Activated naive CD8-positive, alpha-beta T cell treated with anti-CD3 and anti-CD28 coated beads for 36 hours (primary cell): Measurements from ENCODE around the gene UBE2S. TPM values are rescaled to one million over a fixed set of nuclear protein-coding genes. Genes with fewer than 3 reads are reported as not detected.

Experiments
- DNase-seq: peaks from one replicate; pipeline ENCODE4 v3.0.0; 2021
- H3K27ac Mint-ChIP-seq: one replicate; pipeline ENCODE4 v1.8.0; 2022; ENCODE audit warnings: mild to moderate bottlenecking, moderate library complexity, mixed read lengths
- H3K27me3 Mint-ChIP-seq: one replicate; pipeline ENCODE4 v1.8.0; 2022; ENCODE audit warnings: mild to moderate bottlenecking, mixed read lengths
- H3K36me3 Mint-ChIP-seq: one replicate; pipeline ENCODE4 v1.8.0; 2021; ENCODE audit warnings: mild to moderate bottlenecking, mixed read lengths
- H3K4me1 Mint-ChIP-seq: one replicate; pipeline ENCODE4 v1.8.0; 2021; ENCODE audit warnings: mixed read lengths
- H3K4me3 Mint-ChIP-seq: one replicate; pipeline ENCODE4 v1.8.0; 2022; ENCODE audit warnings: mild to moderate bottlenecking, moderate library complexity, mixed read lengths
- H3K9me3 Mint-ChIP-seq: one replicate; pipeline ENCODE4 v1.8.0; 2022; ENCODE audit warnings: mixed read lengths
- total RNA-seq, 2 experiments: library from RNA; stranded (reverse); gene quantifications; one replicate each; pipeline ENCODE4 v1.2.3, GENCODE V29; 2021

Gene UBE2S
- total RNA-seq, 2 experiments from 2014 or later = 323 to 325 TPM

- Mint-ChIP-seq H3K9me3 (no peaks in the 10 kb centered on the region), H3K36me3 (no peaks in the 10 kb centered on the region), H3K27ac (no peak within 1 kb of the TSS), H3K27me3 (peaks cover 62% of the 10 kb centered on the region), H3K4me3 (peak within 1 kb of the TSS; percentile 70), H3K4me1 (peaks cover 13% of the 10 kb centered on the region)
- DNase-seq = no peak
These were observed 52.8 kb downstream of the UBE2S start, which contains the start of gene COX6B2 for GRCh38 chr19:55354698-55355212. Gene COX6B2 (minus strand): TSS chr19:55354719. CDS start chr19:55354521, 198 bp downstream.

- peak overlapping the region; percentile 70 for H3K4me3 Mint-ChIP-seq
- H3K9me3 Mint-ChIP-seq = no peaks in the 10 kb centered on the region
- H3K4me1 Mint-ChIP-seq = peaks cover 13% of the 10 kb centered on the region
- H3K27me3 Mint-ChIP-seq = peaks cover 62% of the 10 kb centered on the region
- H3K36me3 Mint-ChIP-seq = no peaks in the 10 kb centered on the region
- no peak overlapping the region for H3K27ac Mint-ChIP-seq
- DNase-seq = peak; percentile 64
These were observed 53.5 kb downstream of the UBE2S start for GRCh38 chr19:55353803-55354697.

GRCh38 chr19:55353356-55353802 lies 54.2 kb downstream of the UBE2S start:
- no peak overlapping the region for H3K27ac Mint-ChIP-seq
- peaks cover 62% of the 10 kb centered on the region for H3K27me3 Mint-ChIP-seq
- peak overlapping the region; percentile 70 for H3K4me3 Mint-ChIP-seq
- no peak for DNase-seq
- no peaks in the 10 kb centered on the region for H3K9me3 Mint-ChIP-seq
- peaks cover 13% of the 10 kb centered on the region for H3K4me1 Mint-ChIP-seq
- H3K36me3 Mint-ChIP-seq = no peaks in the 10 kb centered on the region

DNA sequence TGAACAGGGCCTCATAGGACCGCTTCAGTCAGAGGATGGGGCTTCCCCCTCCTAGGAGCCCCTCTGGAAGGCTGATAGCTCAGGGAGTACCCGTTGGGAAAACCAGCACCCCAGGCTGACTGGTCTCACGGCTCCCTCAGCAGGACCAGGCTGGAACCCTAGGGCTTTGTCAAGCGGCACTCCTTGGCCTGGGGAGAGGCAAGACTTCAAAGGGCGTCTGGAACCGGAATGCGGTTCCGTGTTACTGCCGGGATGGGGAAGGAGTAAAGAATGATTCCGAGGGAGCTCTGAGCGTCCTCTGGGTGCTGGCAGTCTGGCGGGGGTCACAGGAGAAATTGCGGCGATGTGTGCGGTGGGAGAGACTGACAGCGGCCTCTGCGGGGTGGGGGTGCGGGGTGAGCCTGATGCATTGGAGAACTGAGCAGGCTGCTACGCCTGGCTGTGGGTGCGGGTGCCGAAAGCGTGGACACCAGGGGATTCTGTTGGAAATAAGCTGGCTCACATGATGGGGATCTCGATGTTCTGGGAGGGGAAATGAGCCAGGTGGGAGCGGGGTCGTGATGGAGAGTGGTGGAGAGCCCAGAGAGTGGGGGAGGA lies 54.9 kb downstream of the UBE2S start:
- Mint-ChIP-seq H3K36me3 (no peaks in the 10 kb centered on the region), H3K27ac (no peak overlapping the region), H3K4me3 (peak overlapping the region; percentile 70), H3K27me3 (peaks cover 62% of the 10 kb centered on the region), H3K9me3 (no peaks in the 10 kb centered on the region), H3K4me1 (peaks cover 13% of the 10 kb centered on the region)
- no peak for DNase-seq

GRCh38 chr19:55352040-55352439 lies 55.5 kb downstream of the UBE2S start:
- Mint-ChIP-seq H3K27me3 (peaks cover 57% of the 10 kb centered on the region), H3K4me1 (peaks cover 13% of the 10 kb centered on the region), H3K36me3 (no peaks in the 10 kb centered on the region), H3K4me3 (no peak overlapping the region), H3K27ac (no peak overlapping the region), H3K9me3 (no peaks in the 10 kb centered on the region)
- DNase-seq = no peak

GRCh38 chr19:55350620-55351315 lies 56.8 kb downstream of the UBE2S start:
- no peak for DNase-seq
- H3K27ac Mint-ChIP-seq = no peak overlapping the region
- no peaks in the 10 kb centered on the region for H3K9me3 Mint-ChIP-seq
- peaks cover 13% of the 10 kb centered on the region for H3K4me1 Mint-ChIP-seq
- no peaks in the 10 kb centered on the region for H3K36me3 Mint-ChIP-seq
- peaks cover 45% of the 10 kb centered on the region for H3K27me3 Mint-ChIP-seq
- no peak overlapping the region for H3K4me3 Mint-ChIP-seq

Other genes starting within 250 kb of the UBE2S start
- not detected for gene DNAAF3, start 241.2 kb downstream of the UBE2S start, total RNA-seq
- gene SYT5, start 227.5 kb downstream of the UBE2S start, total RNA-seq = not detected
- not detected for gene PTPRH, start 198.3 kb downstream of the UBE2S start, total RNA-seq
- 1 to 10 TPM; 7.3 to 7.9 TPM for gene TMEM86B, start 179.0 kb downstream of the UBE2S start, total RNA-seq
- gene PPP6R1, start 148.8 kb downstream of the UBE2S start, total RNA-seq = 100 to 1,000 TPM; 226 to 227 TPM
- 10 to 100 TPM; 68.0 to 69.7 TPM for gene HSPBP1, start 127.7 kb downstream of the UBE2S start, total RNA-seq
- gene BRSK1, start 123.8 kb downstream of the UBE2S start, total RNA-seq = 1 to 10 TPM; 5.6 to 6.4 TPM
- not detected for gene TMEM150B, start 82.4 kb downstream of the UBE2S start, total RNA-seq
- gene KMT5C, start 67.9 kb downstream of the UBE2S start, total RNA-seq = 10 to 100 TPM; 14.9 to 15.4 TPM
- not detected for gene COX6B2, start 53.1 kb downstream of the UBE2S start, total RNA-seq
- not detected for gene GARIN5B, start 44.5 kb downstream of the UBE2S start, total RNA-seq
- not detected for gene IL11, start 37.3 kb downstream of the UBE2S start, total RNA-seq
- not detected for gene TMEM190, start 31.0 kb downstream of the UBE2S start, total RNA-seq
- gene TMEM238, start 23.5 kb downstream of the UBE2S start, total RNA-seq = 10 to 100 TPM; 10.1 to 10.8 TPM
- 1,000 to 10,000 TPM; 2,585 to 2,613 TPM for gene RPL28, start 21.9 kb downstream of the UBE2S start, total RNA-seq
- gene SHISA7, start 35.5 kb upstream of the UBE2S start, total RNA-seq = not detected
- gene ISOC2, start 53.9 kb upstream of the UBE2S start, total RNA-seq = 10 to 100 TPM; 35.7 to 37.5 TPM
- gene C19orf85, start 57.0 kb upstream of the UBE2S start, total RNA-seq = not detected
- gene ZNF628, start 68.8 kb upstream of the UBE2S start, total RNA-seq = 10 to 100 TPM in 1 of 2 experiments, 1 to 10 TPM in 1; 8.8 to 10.3 TPM
- 10 to 100 TPM; 24.8 to 24.9 TPM for gene NAT14, start 77.4 kb upstream of the UBE2S start, total RNA-seq
- 1 to 10 TPM in 1 of 2 experiments, under 1 TPM in 1; 0.46 to 1.4 TPM for gene SSC5D, start 80.6 kb upstream of the UBE2S start, total RNA-seq
- gene SBK2, start 129.3 kb upstream of the UBE2S start, total RNA-seq = not detected
- not detected for gene SBK3, start 137.8 kb upstream of the UBE2S start, total RNA-seq
- gene ZNF579, start 173.1 kb upstream of the UBE2S start, total RNA-seq = 1 to 10 TPM; 5.5 to 6.1 TPM
- gene FIZ1, start 191.7 kb upstream of the UBE2S start, total RNA-seq = 10 to 100 TPM; 19.8 to 20.7 TPM
- 10 to 100 TPM; 10.8 to 11.5 TPM for gene ZNF524, start 192.5 kb upstream of the UBE2S start, total RNA-seq
- 10 to 100 TPM; 10.5 to 10.7 TPM for gene ZNF865, start 197.9 kb upstream of the UBE2S start, total RNA-seq
- 1 to 10 TPM; 3.7 to 3.9 TPM for gene ZNF784, start 216.8 kb upstream of the UBE2S start, total RNA-seq
- gene ZNF580, start 233.2 kb upstream of the UBE2S start, total RNA-seq = 10 to 100 TPM; 29.6 to 30.6 TPM
- gene ZNF581, start 235.9 kb upstream of the UBE2S start, total RNA-seq = 10 to 100 TPM; 39.9 to 42.3 TPM
- 10 to 100 TPM; 10.9 to 12.0 TPM for gene CCDC106, start 240.4 kb upstream of the UBE2S start, total RNA-seq
- gene U2AF2, start 247.2 kb upstream of the UBE2S start, total RNA-seq = 100 to 1,000 TPM; 341 to 345 TPM